ENCODE measurements around the gene EHF. TPM values are rescaled to one million over a fixed set of nuclear protein-coding genes. Genes with fewer than 3 reads are reported as not detected.

Gene EHF
- total RNA-seq (2022; extraction: Qiagen RNA extraction) = 0.76 to 1.7 TPM (median 0.90 TPM) in 5 replicates

GRCh38 chr11:34620820-34621792 is at the start of gene EHF:
EHF (plus strand) TSS chr11:34621093; CDS start chr11:34642631, 21,538 bp downstream.

Other genes starting within 250 kb of the EHF start
- gene CAT, start 182.2 kb upstream of the EHF start, total RNA-seq (2022; extraction: Qiagen RNA extraction) = 34.6 to 43.1 TPM (median 37.1 TPM) in 5 replicates
- not detected in 5 replicates for gene ELF5, start 107.3 kb upstream of the EHF start, total RNA-seq (2022; extraction: Qiagen RNA extraction)

Measured in A549 treated with Hydrocortisone at 1 μM for 4 hours (cell line).